Middle frontal gyrus (tissue), 1 donor: ENCODE data around the gene HAND1.

ENCODE experiments used
- DNase-seq: peaks from one replicate; pipeline ENCODE4 v3.0.0-alpha.2; 2015; ENCODE audit warnings: low spot score; ENCODE audit errors: extremely low spot score

The HAND1 gene

DNA sequence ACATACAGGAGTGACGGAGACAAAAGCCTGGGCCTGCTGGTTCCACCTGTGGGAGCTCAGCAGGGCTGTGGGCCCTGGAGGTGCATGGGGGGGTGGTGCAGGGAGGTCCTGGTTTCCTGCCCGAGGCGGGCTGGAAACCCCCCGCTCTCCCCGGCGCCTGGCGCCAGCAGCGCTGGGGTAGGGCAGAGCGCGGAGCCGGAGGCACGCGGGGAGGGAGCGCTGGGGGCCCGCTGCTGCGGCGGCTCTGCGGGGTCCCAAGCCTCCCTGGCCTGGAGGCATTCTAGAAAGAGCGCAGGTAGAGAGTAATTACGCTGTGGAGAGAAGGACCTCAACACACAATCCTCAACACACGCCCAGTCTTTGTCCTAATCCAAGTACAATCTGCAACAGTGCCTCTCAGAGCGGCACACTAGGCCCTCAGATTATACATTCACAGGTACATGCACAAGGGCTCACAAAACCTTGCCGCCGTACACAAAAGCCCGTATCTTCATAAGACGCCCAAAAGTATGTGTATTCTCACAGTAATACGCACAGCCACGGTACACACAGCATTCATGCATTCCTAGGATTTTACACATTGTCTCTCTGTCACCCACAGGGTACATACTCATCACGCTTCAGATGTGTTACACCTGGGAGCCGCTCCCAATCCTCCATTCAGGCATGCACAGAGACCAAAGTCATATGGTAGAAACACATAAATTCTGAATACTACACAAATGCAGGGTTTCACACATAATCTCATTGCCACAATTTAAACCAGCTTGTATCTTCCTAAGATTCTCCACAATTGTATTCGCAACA is 2.1 kb upstream of the HAND1 start:
- no peak for DNase-seq

- DNase-seq: no peak
These were observed 1.3 kb upstream of the HAND1 start for GRCh38 chr5:154479160-154479943.

GRCh38 chr5:154478752-154479159 is 729 bp upstream of the HAND1 start:
- DNase-seq: no peak

- DNase-seq: no peak
These were observed 424 bp downstream of the HAND1 start for GRCh38 chr5:154477382-154478223.

DNA sequence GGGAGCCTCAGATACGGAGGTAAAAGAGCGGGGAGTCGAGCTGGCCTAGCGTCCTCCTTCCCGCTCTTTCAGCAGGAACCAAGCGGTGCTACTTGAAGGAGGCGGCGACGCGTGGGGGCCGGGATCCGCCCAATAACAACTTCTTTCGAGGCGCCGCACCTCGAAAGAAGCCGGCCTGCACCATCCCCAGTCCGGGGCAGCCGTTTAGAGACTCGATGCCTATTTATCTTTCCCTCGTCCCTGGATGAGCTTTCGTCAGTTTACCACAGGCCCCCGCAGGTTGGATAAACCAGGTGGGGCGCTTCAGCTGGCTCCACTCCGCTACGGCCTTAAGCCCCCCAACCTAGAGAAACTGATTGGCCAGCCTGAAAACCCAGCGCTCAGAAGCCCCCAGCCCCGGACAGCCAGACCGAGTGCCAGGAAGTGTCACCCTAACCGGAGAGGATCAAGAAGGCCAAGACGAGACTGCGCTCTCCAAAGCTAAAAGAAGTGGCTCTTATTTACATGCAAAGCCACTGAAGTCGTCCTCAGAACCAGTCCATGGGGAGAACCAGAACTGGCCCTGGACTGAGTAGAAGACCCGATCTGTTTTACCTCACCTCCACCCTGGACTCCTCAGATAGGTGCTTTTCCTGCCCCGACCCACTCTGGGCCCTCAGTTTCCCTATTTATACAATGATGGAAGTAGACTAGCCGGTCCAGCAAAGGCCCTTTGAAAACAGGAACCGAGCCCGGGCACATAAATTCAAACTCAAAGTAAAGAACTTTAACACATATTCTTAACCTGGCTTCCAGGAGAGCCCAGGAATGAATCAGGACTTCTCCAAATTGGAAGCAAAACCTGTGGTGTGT is 1.4 kb downstream of the HAND1 start:
- no peak for DNase-seq

- no peak for DNase-seq
These were observed 2.3 kb downstream of the HAND1 start for GRCh38 chr5:154475591-154476353.

GRCh38 chr5:154474396-154475334 is 3.4 kb downstream of the HAND1 start:
- no peak for DNase-seq

DNA sequence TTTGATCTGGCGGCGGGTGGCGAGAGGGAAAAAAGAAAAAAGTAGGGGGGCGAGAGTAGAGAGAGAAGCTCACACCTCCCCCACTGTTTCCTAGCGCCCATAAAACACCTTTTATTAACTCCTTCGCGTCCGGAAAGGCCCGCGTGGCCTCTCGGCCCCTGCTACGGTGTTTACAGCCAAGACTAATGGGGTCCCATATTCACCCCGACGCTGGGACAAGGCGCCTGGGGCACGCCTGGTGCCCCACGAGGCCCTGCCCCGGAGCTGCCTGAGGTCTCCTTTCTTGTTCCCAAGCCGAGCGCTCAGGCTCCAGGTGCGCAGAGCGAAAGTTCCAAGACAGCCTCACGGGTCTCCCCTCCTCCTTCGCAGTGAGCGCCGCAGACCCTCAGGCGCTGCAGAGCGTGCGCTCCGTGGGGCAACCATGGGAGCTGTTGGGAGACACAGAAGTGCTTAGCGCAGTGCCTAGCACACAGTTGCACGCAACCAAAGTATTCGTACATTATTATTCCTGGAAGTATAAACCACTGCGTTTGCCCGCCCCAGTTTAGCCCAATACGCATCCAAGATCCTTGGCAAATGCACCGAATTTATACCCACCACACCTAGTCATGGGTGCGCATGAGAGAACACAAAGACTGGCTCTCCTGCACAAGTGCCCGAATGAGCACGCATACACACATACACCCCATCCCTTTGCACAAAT is 4.3 kb downstream of the HAND1 start:
- no peak for DNase-seq

DNA sequence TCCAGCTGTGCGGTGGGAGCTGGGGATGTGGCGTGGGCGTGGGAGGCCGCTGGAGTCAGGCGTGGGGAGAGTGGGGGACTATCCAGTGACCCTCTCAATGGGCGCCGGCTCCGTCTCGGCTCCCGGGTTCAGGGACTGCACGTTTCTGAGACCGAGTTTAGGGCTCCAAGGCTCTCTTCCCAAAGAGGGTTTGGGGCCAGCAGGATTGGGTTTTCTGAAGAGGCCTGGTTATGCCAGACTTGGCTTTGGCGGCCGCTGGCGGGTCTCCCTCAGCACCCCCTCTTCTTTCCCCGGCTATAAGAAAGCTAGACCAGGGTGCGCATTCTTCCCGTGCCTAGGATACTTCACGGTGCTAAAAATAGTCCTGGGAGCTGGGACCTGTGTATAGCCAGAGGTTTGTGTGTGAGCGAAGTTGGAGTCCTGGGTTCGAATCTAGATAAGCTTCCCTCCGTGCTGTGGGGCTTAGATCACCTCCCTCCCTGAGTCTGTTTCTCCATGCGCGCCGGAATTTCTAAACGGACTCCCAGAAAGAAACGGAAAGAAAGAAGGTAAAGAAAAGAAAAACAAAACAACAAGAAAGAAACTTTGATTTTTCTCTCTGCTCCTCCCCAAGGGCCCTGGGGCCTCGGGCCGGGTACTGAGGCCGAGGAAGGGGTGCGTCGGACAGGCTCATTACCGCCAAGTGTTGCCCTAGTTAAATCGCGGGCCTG is 5.0 kb downstream of the HAND1 start:
- DNase-seq: no peak

GRCh38 chr5:154470947-154471870 is 6.8 kb downstream of the HAND1 start:
- no peak for DNase-seq

GRCh38 chr5:154470137-154470536 is 7.9 kb downstream of the HAND1 start:
- DNase-seq: no peak

- DNase-seq: no peak
These were observed 10.2 kb downstream of the HAND1 start for GRCh38 chr5:154467655-154468354.

DNA sequence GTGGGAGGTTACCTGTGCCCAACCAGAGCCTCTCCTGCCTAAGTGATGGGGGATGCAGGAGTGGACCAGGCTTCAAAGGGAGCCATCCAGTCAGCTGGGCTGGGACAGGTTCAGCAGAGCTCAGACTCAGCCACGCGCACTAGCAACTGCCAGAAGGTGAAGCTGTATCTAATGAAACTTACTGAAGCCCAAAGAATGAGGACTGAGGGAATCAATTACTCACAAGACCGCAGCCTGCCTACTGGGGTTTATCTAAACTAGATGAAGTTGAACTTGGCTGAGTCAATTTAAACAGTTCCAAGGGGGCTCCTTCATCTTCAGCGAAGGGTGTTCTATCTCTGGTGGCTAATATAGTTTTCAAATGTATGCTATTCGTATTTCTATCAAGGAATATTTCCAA is 11.4 kb downstream of the HAND1 start:
- no peak for DNase-seq

DNA sequence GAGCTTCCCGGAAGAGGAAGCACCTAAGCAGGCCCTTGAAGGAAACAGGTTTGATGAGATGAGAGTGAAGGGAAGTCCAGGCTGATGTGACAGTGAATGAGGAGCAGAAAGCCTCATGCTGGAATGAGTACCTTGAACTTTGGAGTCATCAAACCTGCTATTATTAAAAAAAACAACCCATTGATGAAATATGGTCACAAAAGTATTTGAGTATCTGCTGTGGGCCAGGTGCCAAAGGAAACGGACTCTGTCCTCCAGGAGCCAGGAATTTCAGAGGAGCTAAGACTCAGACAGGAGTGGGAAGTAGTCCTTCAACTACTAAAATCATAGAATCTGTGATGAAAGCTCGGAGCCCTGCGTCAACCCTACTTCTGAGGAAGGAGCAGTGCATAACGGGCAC is 11.9 kb downstream of the HAND1 start:
- no peak for DNase-seq

GRCh38 chr5:154465169-154465568 is 12.9 kb downstream of the HAND1 start:
- DNase-seq: no peak

DNA sequence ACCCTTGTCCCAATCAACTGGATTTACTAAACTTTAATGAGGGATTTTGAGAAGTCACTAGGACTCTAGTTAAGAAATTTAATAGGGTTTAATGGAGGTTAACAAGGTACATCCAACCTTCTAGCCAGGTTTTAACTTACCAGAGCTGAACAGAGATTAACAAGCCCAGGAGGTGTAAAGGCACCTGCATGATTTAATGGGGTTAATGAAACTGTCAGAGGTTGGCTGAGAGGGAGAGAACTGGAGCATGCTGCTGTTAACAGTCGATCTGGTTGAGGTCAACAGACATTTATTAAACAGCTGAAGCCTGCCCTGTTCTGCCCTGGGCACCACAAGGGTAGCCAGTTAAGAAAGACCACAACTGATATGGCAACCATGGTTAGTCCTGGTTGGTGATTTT is 13.6 kb downstream of the HAND1 start:
- DNase-seq: no peak
